B cell (primary cell): ENCODE data around the gene WWC2.

Experiments used
- EZH2 ChIP-seq: IDR thresholded peaks from 2 replicates; pipeline ENCODE4 v1.6.1; 2012; ENCODE audit warnings: borderline replicate concordance, low read depth, mild to moderate bottlenecking, moderate library complexity, low read length; ENCODE audit not compliant: insufficient read depth, poor library complexity, severe bottlenecking
- TF ChIP-seq, protein P1 (sequence below): fragments of 200-600 bp; IDR thresholded peaks from one replicate; pipeline ENCODE4 v1.8.0; 2022; ENCODE audit warnings: antibody characterized with exemption, mild to moderate bottlenecking

GRCh38 chr4:183300655-183301054 is 201.6 kb downstream of the WWC2 start:
- TF ChIP-seq, protein P1, sequence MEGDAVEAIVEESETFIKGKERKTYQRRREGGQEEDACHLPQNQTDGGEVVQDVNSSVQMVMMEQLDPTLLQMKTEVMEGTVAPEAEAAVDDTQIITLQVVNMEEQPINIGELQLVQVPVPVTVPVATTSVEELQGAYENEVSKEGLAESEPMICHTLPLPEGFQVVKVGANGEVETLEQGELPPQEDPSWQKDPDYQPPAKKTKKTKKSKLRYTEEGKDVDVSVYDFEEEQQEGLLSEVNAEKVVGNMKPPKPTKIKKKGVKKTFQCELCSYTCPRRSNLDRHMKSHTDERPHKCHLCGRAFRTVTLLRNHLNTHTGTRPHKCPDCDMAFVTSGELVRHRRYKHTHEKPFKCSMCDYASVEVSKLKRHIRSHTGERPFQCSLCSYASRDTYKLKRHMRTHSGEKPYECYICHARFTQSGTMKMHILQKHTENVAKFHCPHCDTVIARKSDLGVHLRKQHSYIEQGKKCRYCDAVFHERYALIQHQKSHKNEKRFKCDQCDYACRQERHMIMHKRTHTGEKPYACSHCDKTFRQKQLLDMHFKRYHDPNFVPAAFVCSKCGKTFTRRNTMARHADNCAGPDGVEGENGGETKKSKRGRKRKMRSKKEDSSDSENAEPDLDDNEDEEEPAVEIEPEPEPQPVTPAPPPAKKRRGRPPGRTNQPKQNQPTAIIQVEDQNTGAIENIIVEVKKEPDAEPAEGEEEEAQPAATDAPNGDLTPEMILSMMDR = no peak
- no peak for TF ChIP-seq EZH2
